HAP-1 (cell line): ENCODE data around the gene BIK.

Source experiments
- DNase-seq, 2 experiments: peaks; one replicate each; pipeline ENCODE4 v3.0.0-alpha.2; 2016 to 2020; ENCODE audit warnings: low spot score in 2 of 2
- H3K27me3 ChIP-seq: fragments of 250-450 bp; sonication (Bioruptor Pico); 2 replicates; pipeline ENCODE4 v1.5.1; 2020; ENCODE audit warnings: low read depth, mild to moderate bottlenecking, moderate library complexity
- H3K36me3 ChIP-seq: fragments of 250-450 bp; sonication (Bioruptor Pico); replicated peaks from 2 replicates; pipeline ENCODE4 v1.5.1; 2020; ENCODE audit warnings: mild to moderate bottlenecking
- H3K4me1 ChIP-seq: fragments of 250-450 bp; sonication (Bioruptor Pico); 2 replicates; pipeline ENCODE4 v1.5.1; 2020; ENCODE audit warnings: mild to moderate bottlenecking
- H3K4me3 ChIP-seq: fragments of 250-450 bp; sonication (Bioruptor Pico); 2 replicates; pipeline ENCODE4 v1.5.1; 2020; ENCODE audit warnings: mild to moderate bottlenecking, moderate library complexity
- H3K9me3 ChIP-seq: fragments of 250-450 bp; sonication (Bioruptor Pico); 2 replicates; pipeline ENCODE4 v1.5.1; 2020; ENCODE audit warnings: mild to moderate bottlenecking, moderate library complexity
- in situ Hi-C: fragments of 300-500 bp; cut with MboI; formaldehyde crosslinking; loops from 3 replicates; pipeline ENCODE4 v1.14.3; 2020; ENCODE audit warnings: low sequenced_read_pairs, inconsistent platforms, mixed read lengths

The BIK gene

GRCh38 chr22:43113526-43114251 lies 3.1 kb downstream of the BIK start:
- Histone ChIP-seq H3K27me3 (peaks cover 2% of the 10 kb centered on the region; the same call in 1 of the 2 replicates), H3K4me3 (no peak overlapping the region), H3K36me3 (no peaks in the 10 kb centered on the region), H3K4me1 (no peaks in the 10 kb centered on the region; the same call in 1 of the 2 replicates), H3K9me3 (no peaks in the 10 kb centered on the region)
- DNase-seq = no peak
- in situ Hi-C loops = no loop called here

DNA sequence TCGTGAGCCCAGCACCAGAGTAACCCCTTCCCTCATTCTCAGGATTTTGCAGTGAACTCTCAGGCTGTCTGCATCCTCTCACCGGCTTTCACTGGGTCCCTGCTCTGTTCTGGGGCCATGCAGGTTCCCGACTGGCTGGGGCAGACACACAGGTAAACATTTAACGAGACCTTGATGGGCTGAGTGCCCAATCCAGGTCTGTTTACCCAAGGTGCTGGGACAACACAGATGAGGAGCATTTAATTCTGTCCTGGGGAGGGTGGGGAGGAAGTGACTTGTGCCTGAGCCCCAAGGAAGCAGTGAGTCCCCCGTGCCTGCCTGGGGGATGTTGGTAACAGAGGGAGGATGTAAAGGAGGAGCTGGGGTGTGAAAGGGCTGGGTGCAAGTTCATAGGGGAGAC lies 4.4 kb downstream of the BIK start:
- in situ Hi-C loops = no loop called here
- Histone ChIP-seq H3K4me3 (no peak overlapping the region), H3K36me3 (no peaks in the 10 kb centered on the region), H3K9me3 (no peaks in the 10 kb centered on the region), H3K27me3 (no peaks in the 10 kb centered on the region), H3K4me1 (no peaks in the 10 kb centered on the region; the same call in 1 of the 2 replicates)
- no peak for DNase-seq

GRCh38 chr22:43116932-43117331 lies 6.4 kb downstream of the BIK start:
- in situ Hi-C loops = no loop called here
- H3K36me3 ChIP-seq = no peaks in the 10 kb centered on the region

GRCh38 chr22:43118024-43118849 lies 7.7 kb downstream of the BIK start:
- Histone ChIP-seq H3K4me3 (no peak overlapping the region), H3K36me3 (no peaks in the 10 kb centered on the region), H3K9me3 (no peaks in the 10 kb centered on the region), H3K4me1 (no peaks in the 10 kb centered on the region), H3K27me3 (no peaks in the 10 kb centered on the region)
- no peak for DNase-seq
- in situ Hi-C loops = no loop called here

More at GRCh38 chr22:43116932-43117331, 6.4 kb downstream of the BIK start:
- Histone ChIP-seq H3K4me1 (no peaks in the 10 kb centered on the region), H3K4me3 (no peak overlapping the region), H3K9me3 (no peaks in the 10 kb centered on the region), H3K27me3 (no peaks in the 10 kb centered on the region)
- DNase-seq = no peak

GRCh38 chr22:43118953-43119458 lies 8.5 kb downstream of the BIK start:
- Histone ChIP-seq H3K4me1 (no peaks in the 10 kb centered on the region), H3K9me3 (no peaks in the 10 kb centered on the region), H3K27me3 (no peaks in the 10 kb centered on the region), H3K36me3 (no peaks in the 10 kb centered on the region), H3K4me3 (no peak overlapping the region)
- DNase-seq = no peak
- in situ Hi-C loops = no loop called here

DNA sequence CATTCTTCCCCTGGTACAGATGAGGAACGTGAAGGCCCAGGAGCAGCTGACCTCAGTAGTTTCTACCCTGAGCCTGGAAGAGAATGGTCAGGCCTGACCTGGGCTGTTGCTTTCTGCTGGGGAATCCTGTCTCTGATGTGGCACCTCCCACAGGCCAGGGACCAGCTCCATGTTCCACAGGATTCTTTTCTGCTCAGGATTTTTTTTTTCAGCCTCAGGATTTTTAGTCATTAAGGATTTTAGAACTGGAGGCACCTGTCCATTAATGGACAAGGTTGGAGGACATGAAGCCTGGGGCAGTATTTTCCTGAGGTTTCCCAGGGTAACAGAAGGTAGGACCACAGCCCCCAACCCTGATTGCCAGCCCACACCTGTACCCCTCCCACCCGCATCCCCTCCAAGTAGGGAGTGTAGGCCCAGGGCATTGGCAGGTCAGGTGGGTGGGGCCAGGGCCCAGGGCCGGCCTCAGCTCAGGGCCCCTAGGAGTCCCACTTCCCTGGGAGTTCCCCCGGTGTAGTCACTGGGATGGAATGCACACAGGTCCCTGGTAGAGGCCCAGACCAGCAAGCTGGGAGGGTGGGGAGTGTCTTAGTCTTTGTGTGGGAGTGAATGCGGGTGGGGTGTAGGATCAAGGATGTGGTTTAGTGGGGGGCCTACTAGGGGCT lies 16.1 kb downstream of the BIK start:
- in situ Hi-C loops = no loop called here
- Histone ChIP-seq H3K4me3 (no peak overlapping the region), H3K9me3 (no peaks in the 10 kb centered on the region), H3K36me3 (peaks cover 7% of the 10 kb centered on the region), H3K4me1 (no peaks in the 10 kb centered on the region), H3K27me3 (no peaks in the 10 kb centered on the region)
- no peak for DNase-seq

- Histone ChIP-seq H3K4me3 (no peak overlapping the region), H3K27me3 (no peaks in the 10 kb centered on the region), H3K4me1 (no peaks in the 10 kb centered on the region), H3K36me3 (peaks cover 9% of the 10 kb centered on the region), H3K9me3 (no peaks in the 10 kb centered on the region)
- in situ Hi-C loops = no loop called here
- DNase-seq = no peak
Observed at GRCh38 chr22:43127166-43127908, 16.8 kb downstream of the BIK start.

- H3K36me3 ChIP-seq = peaks cover 16% of the 10 kb centered on the region
- no peak overlapping the region for H3K4me3 ChIP-seq
- no peaks in the 10 kb centered on the region for H3K4me1 ChIP-seq
- H3K9me3 ChIP-seq = no peaks in the 10 kb centered on the region
- in situ Hi-C loops = no loop called here
- DNase-seq = no peak
- no peaks in the 10 kb centered on the region for H3K27me3 ChIP-seq
Observed at GRCh38 chr22:43128116-43128515, 17.6 kb downstream of the BIK start.

DNA sequence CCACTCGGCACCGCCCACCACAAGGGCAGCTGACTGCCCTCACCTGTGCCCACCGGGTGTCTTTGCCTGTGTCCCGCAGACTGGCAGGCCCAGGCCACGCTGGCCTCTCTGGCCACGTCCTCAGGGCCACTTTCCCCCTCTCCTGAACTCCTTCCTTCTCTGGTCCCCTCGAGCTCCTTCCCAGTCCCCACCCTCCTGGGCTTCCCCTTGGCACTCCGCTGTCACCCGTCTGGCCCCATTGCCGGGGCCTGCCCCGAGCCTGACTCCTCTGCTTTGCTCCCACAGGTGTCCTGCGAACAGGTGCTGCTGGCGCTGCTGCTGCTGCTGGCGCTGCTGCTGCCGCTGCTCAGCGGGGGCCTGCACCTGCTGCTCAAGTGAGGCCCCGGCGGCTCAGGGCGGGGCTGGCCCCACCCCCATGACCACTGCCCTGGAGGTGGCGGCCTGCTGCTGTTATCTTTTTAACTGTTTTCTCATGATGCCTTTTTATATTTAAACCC lies 18.4 kb downstream of the BIK start:
- no peak for DNase-seq
- in situ Hi-C loops = no loop called here
- no peaks in the 10 kb centered on the region for H3K27me3 ChIP-seq
- H3K4me1 ChIP-seq = no peaks in the 10 kb centered on the region
- H3K9me3 ChIP-seq = no peaks in the 10 kb centered on the region
- no peak overlapping the region for H3K4me3 ChIP-seq
- peaks cover 19% of the 10 kb centered on the region for H3K36me3 ChIP-seq

- Histone ChIP-seq H3K4me3 (no peak overlapping the region), H3K4me1 (no peaks in the 10 kb centered on the region), H3K9me3 (no peaks in the 10 kb centered on the region), H3K27me3 (no peaks in the 10 kb centered on the region), H3K36me3 (peaks cover 25% of the 10 kb centered on the region)
- DNase-seq = no peak
- in situ Hi-C loops = no loop called here
Observed at GRCh38 chr22:43129426-43130425, 19.2 kb downstream of the BIK start.

GRCh38 chr22:43131773-43132501 lies 21.4 kb downstream of the BIK start:
- peaks cover 43% of the 10 kb centered on the region for H3K36me3 ChIP-seq
- in situ Hi-C loops = no loop called here
- H3K9me3 ChIP-seq = no peaks in the 10 kb centered on the region

GRCh38 chr22:43133401-43133800 lies 22.9 kb downstream of the BIK start:
- DNase-seq = no peak
- Histone ChIP-seq H3K9me3 (no peaks in the 10 kb centered on the region), H3K27me3 (no peaks in the 10 kb centered on the region), H3K36me3 (peaks cover 57% of the 10 kb centered on the region), H3K4me1 (no peaks in the 10 kb centered on the region), H3K4me3 (no peak overlapping the region)
- in situ Hi-C loops = no loop called here

More at GRCh38 chr22:43131773-43132501, 21.4 kb downstream of the BIK start:
- Histone ChIP-seq H3K4me1 (no peaks in the 10 kb centered on the region), H3K27me3 (no peaks in the 10 kb centered on the region), H3K4me3 (no peak overlapping the region)
- DNase-seq = no peak
